GM12874 (cell line): ENCODE data around the gene CTBP1.

Source experiments
- CTCF ChIP-seq: IDR thresholded peaks from 2 replicates; pipeline ENCODE4 v1.5.1; 2011; ENCODE audit warnings: low read depth, mild to moderate bottlenecking, control low read depth, low read length, moderate library complexity; ENCODE audit not compliant: insufficient read depth

CTBP1 gene

GRCh38 chr4:1239141-1239949 is 9.6 kb downstream of the CTBP1 start:
- no peak for TF ChIP-seq CTCF

GRCh38 chr4:1238676-1239000 is 10.3 kb downstream of the CTBP1 start:
- TF ChIP-seq CTCF, result no peak

- TF ChIP-seq CTCF, result no peak
Measured at GRCh38 chr4:1237981-1238675, 10.8 kb downstream of the CTBP1 start.

- TF ChIP-seq CTCF, result no peak
Measured at GRCh38 chr4:1236103-1236641, 12.8 kb downstream of the CTBP1 start.

GRCh38 chr4:1235381-1236102 is 13.4 kb downstream of the CTBP1 start:
- no peak for TF ChIP-seq CTCF

- no peak for TF ChIP-seq CTCF
Measured at GRCh38 chr4:1234811-1235292, 14.1 kb downstream of the CTBP1 start.

- no peak for TF ChIP-seq CTCF
Measured at GRCh38 chr4:1234309-1234695, 14.6 kb downstream of the CTBP1 start.
